IPS-NIHi7 (cell line): Measurements from ENCODE around the gene LIPC.

Experiments
- DNase-seq: peaks from one replicate; pipeline ENCODE4 v3.0.0; 2012; ENCODE audit warnings: mixed read lengths; ENCODE audit errors: extremely low spot score

Gene LIPC

GRCh38 chr15:58436552-58436951, 4.8 kb downstream of the LIPC start:
- no peak for DNase-seq

GRCh38 chr15:58437531-58438105, 5.8 kb downstream of the LIPC start:
- no peak for DNase-seq

GRCh38 chr15:58438111-58438510, 6.3 kb downstream of the LIPC start:
- DNase-seq = no peak

- peak; percentile 56 for DNase-seq
Measured at GRCh38 chr15:58438956-58439355, 7.2 kb downstream of the LIPC start.

- no peak for DNase-seq
Measured at GRCh38 chr15:58440158-58440910, 8.5 kb downstream of the LIPC start.

- peak; percentile 58 for DNase-seq
Measured at GRCh38 chr15:58440922-58441321, 9.1 kb downstream of the LIPC start.

GRCh38 chr15:58441376-58442070, 9.7 kb downstream of the LIPC start:
- no peak for DNase-seq

- no peak for DNase-seq
Measured at GRCh38 chr15:58442122-58442521, 10.3 kb downstream of the LIPC start.

GRCh38 chr15:58443308-58443707, 11.5 kb downstream of the LIPC start:
- no peak for DNase-seq

- no peak for DNase-seq
Measured at GRCh38 chr15:58444056-58444455, 12.3 kb downstream of the LIPC start.

GRCh38 chr15:58444658-58445332, 13.0 kb downstream of the LIPC start:
- DNase-seq = no peak

GRCh38 chr15:58445865-58446264, 14.1 kb downstream of the LIPC start:
- no peak for DNase-seq

- no peak for DNase-seq
Measured at GRCh38 chr15:58446521-58446920, 14.7 kb downstream of the LIPC start.

GRCh38 chr15:58447271-58448010, 15.7 kb downstream of the LIPC start:
- no peak for DNase-seq

- DNase-seq = no peak
Measured at GRCh38 chr15:58448331-58448730, 16.5 kb downstream of the LIPC start.

GRCh38 chr15:58448906-58449305, 17.1 kb downstream of the LIPC start:
- no peak for DNase-seq

GRCh38 chr15:58451826-58452225, 20.0 kb downstream of the LIPC start:
- no peak for DNase-seq

GRCh38 chr15:58452775-58453174, 21.0 kb downstream of the LIPC start:
- DNase-seq = no peak

- DNase-seq = no peak
Measured at GRCh38 chr15:58453931-58454793, 22.4 kb downstream of the LIPC start.

GRCh38 chr15:58454950-58455401, 23.2 kb downstream of the LIPC start:
- no peak for DNase-seq
